Loucy (cell line): Measurements from ENCODE around the gene FAM168A.
A peak's percentile ranks its signal among the peaks of the same experiment; 100 is the strongest.

Experiments used
- H2AFZ ChIP-seq: fragments of 200-600 bp; sonication (generic); 2 replicates; pipeline ENCODE4 v1.6.0; 2016; ENCODE audit warnings: antibody characterized with exemption, mild to moderate bottlenecking, low read length, moderate library complexity
- H3F3A ChIP-seq: fragments of 200-600 bp; 2 replicates; pipeline ENCODE4 v1.6.0; 2016; ENCODE audit warnings: antibody characterized with exemption, low read depth, mild to moderate bottlenecking
- H3K27me3 ChIP-seq: fragments of 200-600 bp; sonication (generic); 2 replicates; pipeline ENCODE4 v1.6.1; 2014; ENCODE audit warnings: low read length, mild to moderate bottlenecking; ENCODE audit not compliant: insufficient read depth, poor library complexity, severe bottlenecking
- H3K36me3 ChIP-seq: fragments of 200-600 bp; sonication (generic); 2 replicates; pipeline ENCODE4 v1.6.1; 2016; ENCODE audit warnings: low read length; ENCODE audit not compliant: insufficient read depth
- H3K4me1 ChIP-seq: fragments of 200-600 bp; sonication (generic); 2 replicates; pipeline ENCODE4 v1.5.1; 2014; ENCODE audit warnings: low read length, mild to moderate bottlenecking; ENCODE audit not compliant: insufficient read depth, poor library complexity, severe bottlenecking
- H3K4me2 ChIP-seq: fragments of 200-600 bp; sonication (generic); 2 replicates; pipeline ENCODE4 v1.6.0; 2014; ENCODE audit warnings: antibody characterized with exemption, low read length, low read depth, mild to moderate bottlenecking; ENCODE audit not compliant: poor library complexity, severe bottlenecking
- H3K4me3 ChIP-seq: fragments of 200-600 bp; sonication (generic); 2 replicates; pipeline ENCODE4 v1.5.1; 2014; ENCODE audit warnings: low read length, mild to moderate bottlenecking, mixed read lengths; ENCODE audit not compliant: poor library complexity, severe bottlenecking
- H3K79me2 ChIP-seq: fragments of 200-600 bp; sonication (generic); 2 replicates; pipeline ENCODE4 v1.6.1; 2014; ENCODE audit warnings: low read length; ENCODE audit not compliant: insufficient read depth
- H3K9ac ChIP-seq: fragments of 200-600 bp; sonication (generic); 2 replicates; pipeline ENCODE4 v1.6.0; 2014; ENCODE audit warnings: mild to moderate bottlenecking, low read depth, low read length, moderate library complexity; ENCODE audit not compliant: poor library complexity, severe bottlenecking
- H3K9me2 ChIP-seq: fragments of 200-600 bp; sonication (generic); replicated peaks from 2 replicates; pipeline ENCODE4 v1.6.1; 2016; ENCODE audit warnings: low read depth, low read length, mixed read lengths
- H3K9me3 ChIP-seq: fragments of 200-600 bp; sonication (generic); 2 replicates; pipeline ENCODE4 v1.6.1; 2014; ENCODE audit warnings: mild to moderate bottlenecking, antibody characterized with exemption, low read length, low read depth; ENCODE audit not compliant: insufficient read depth
- H4K20me1 ChIP-seq: fragments of 200-600 bp; sonication (generic); 2 replicates; pipeline ENCODE4 v1.6.0; 2014; ENCODE audit warnings: antibody characterized with exemption, low read length, mild to moderate bottlenecking; ENCODE audit not compliant: insufficient read depth, poor library complexity, severe bottlenecking
- EZH2phosphoT487 ChIP-seq: fragments of 200-600 bp; IDR thresholded peaks from 2 replicates; pipeline ENCODE4 v1.6.1; 2018; ENCODE audit warnings: antibody characterized with exemption, mild to moderate bottlenecking, moderate library complexity, borderline replicate concordance
- TF ChIP-seq, protein P1 (sequence below): fragments of 200-600 bp; sonication (generic); conservative IDR thresholded peaks from 2 replicates; pipeline ENCODE4 v1.5.1; 2014; ENCODE audit warnings: mild to moderate bottlenecking, antibody characterized with exemption, low read length

The FAM168A gene

GRCh38 chr11:73388265-73389133 lies 209.4 kb downstream of the FAM168A start:
- H3K9ac ChIP-seq, result no peak overlapping the region
- peaks cover 35% of the 10 kb centered on the region; the same call in 1 of the 2 replicates for H3K36me3 ChIP-seq
- H3K4me2 ChIP-seq, result no peak overlapping the region
- no peaks in the 10 kb centered on the region for H3F3A ChIP-seq
- H3K4me3 ChIP-seq, result no peak overlapping the region
- peaks cover 34% of the 10 kb centered on the region for H4K20me1 ChIP-seq
- no peaks in the 10 kb centered on the region for H3K9me2 ChIP-seq
- no peaks in the 10 kb centered on the region for H3K9me3 ChIP-seq
- no peak for TF ChIP-seq EZH2phosphoT487
- TF ChIP-seq, protein P1, sequence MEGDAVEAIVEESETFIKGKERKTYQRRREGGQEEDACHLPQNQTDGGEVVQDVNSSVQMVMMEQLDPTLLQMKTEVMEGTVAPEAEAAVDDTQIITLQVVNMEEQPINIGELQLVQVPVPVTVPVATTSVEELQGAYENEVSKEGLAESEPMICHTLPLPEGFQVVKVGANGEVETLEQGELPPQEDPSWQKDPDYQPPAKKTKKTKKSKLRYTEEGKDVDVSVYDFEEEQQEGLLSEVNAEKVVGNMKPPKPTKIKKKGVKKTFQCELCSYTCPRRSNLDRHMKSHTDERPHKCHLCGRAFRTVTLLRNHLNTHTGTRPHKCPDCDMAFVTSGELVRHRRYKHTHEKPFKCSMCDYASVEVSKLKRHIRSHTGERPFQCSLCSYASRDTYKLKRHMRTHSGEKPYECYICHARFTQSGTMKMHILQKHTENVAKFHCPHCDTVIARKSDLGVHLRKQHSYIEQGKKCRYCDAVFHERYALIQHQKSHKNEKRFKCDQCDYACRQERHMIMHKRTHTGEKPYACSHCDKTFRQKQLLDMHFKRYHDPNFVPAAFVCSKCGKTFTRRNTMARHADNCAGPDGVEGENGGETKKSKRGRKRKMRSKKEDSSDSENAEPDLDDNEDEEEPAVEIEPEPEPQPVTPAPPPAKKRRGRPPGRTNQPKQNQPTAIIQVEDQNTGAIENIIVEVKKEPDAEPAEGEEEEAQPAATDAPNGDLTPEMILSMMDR, result no peak
- no peak overlapping the region for H2AFZ ChIP-seq
- peaks cover 41% of the 10 kb centered on the region for H3K4me1 ChIP-seq
- H3K79me2 ChIP-seq, result peaks cover 59% of the 10 kb centered on the region
- no peaks in the 10 kb centered on the region for H3K27me3 ChIP-seq

- Histone ChIP-seq H3K9ac (peak overlapping the region; percentile 46), H3K36me3 (peaks cover 29% of the 10 kb centered on the region; the same call in 1 of the 2 replicates), H3K4me2 (peak overlapping the region; percentile 87), H3K4me3 (no peak overlapping the region), H3K27me3 (no peaks in the 10 kb centered on the region), H2AFZ (no peak overlapping the region), H3K4me1 (peaks cover 48% of the 10 kb centered on the region), H3K9me2 (no peaks in the 10 kb centered on the region), H3K9me3 (no peaks in the 10 kb centered on the region), H3K79me2 (peaks cover 67% of the 10 kb centered on the region), H3F3A (no peaks in the 10 kb centered on the region), H4K20me1 (peaks cover 42% of the 10 kb centered on the region)
- no peak for TF ChIP-seq EZH2phosphoT487
- TF ChIP-seq, protein P1, result no peak
Observed at GRCh38 chr11:73387594-73388264, 210.2 kb downstream of the FAM168A start.

GRCh38 chr11:73386546-73386945 lies 211.4 kb downstream of the FAM168A start:
- H3K36me3 ChIP-seq, result peaks cover 17% of the 10 kb centered on the region; the same call in 1 of the 2 replicates
- H2AFZ ChIP-seq, result no peak overlapping the region
- no peaks in the 10 kb centered on the region for H3K9me3 ChIP-seq
- peak overlapping the region; percentile 46 for H3K9ac ChIP-seq
- H4K20me1 ChIP-seq, result peaks cover 46% of the 10 kb centered on the region
- no peaks in the 10 kb centered on the region for H3F3A ChIP-seq
- no peaks in the 10 kb centered on the region for H3K9me2 ChIP-seq
- TF ChIP-seq, protein P1, result no peak
- TF ChIP-seq EZH2phosphoT487, result no peak
- H3K4me2 ChIP-seq, result peak overlapping the region; percentile 87
- H3K27me3 ChIP-seq, result no peaks in the 10 kb centered on the region
- no peak overlapping the region for H3K4me3 ChIP-seq
- H3K4me1 ChIP-seq, result peaks cover 58% of the 10 kb centered on the region
- H3K79me2 ChIP-seq, result peaks cover 79% of the 10 kb centered on the region
